ENCODE data around the gene OR7D4. TPM values are rescaled to one million over a fixed set of nuclear protein-coding genes. Genes with fewer than 3 reads are reported as not detected.

The OR7D4 gene
- total RNA-seq, 1 donor from 2014 or later: not detected

GRCh38 chr19:9165261-9165660 is 54.1 kb downstream of the OR7D4 start:
- H3K36me3 ChIP-seq (ENCODE audit: control insufficient read depth, insufficient read depth, low read length): peaks cover 10% of the 10 kb centered on the region
- no peak for DNase-seq (ENCODE audit: low read depth)
- TF ChIP-seq, protein P1, sequence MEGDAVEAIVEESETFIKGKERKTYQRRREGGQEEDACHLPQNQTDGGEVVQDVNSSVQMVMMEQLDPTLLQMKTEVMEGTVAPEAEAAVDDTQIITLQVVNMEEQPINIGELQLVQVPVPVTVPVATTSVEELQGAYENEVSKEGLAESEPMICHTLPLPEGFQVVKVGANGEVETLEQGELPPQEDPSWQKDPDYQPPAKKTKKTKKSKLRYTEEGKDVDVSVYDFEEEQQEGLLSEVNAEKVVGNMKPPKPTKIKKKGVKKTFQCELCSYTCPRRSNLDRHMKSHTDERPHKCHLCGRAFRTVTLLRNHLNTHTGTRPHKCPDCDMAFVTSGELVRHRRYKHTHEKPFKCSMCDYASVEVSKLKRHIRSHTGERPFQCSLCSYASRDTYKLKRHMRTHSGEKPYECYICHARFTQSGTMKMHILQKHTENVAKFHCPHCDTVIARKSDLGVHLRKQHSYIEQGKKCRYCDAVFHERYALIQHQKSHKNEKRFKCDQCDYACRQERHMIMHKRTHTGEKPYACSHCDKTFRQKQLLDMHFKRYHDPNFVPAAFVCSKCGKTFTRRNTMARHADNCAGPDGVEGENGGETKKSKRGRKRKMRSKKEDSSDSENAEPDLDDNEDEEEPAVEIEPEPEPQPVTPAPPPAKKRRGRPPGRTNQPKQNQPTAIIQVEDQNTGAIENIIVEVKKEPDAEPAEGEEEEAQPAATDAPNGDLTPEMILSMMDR (IDR thresholded peaks at IDR 0.05; ENCODE audit: insufficient read depth, low read length, poor library complexity, severe bottlenecking): no peak

DNA sequence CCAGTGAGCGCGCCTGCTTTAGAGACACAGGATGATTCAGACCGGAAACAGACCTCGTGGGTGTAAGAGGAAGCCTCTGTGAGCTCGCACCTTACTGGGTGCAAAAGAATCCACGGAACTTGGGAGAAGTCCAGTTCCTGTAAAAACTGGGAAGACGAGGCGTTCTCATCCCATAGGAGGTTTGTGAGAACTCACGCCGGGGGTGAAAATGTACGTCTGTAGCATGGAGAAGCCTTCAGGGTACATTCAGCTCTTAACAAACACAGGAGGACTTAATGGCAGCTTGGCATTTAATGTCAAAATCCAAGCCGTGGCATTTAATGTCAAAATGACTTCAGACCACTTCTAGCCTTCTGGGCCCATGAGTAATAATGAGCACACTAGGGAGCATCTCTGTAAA is 58.0 kb downstream of the OR7D4 start:
- DNase-seq (ENCODE audit: low read depth): no peak
- TF ChIP-seq, protein P1 (IDR thresholded peaks at IDR 0.05; ENCODE audit: insufficient read depth, low read length, poor library complexity, severe bottlenecking): no peak
- H3K36me3 ChIP-seq (ENCODE audit: control insufficient read depth, insufficient read depth, low read length): peaks cover 16% of the 10 kb centered on the region
- no peak overlapping the region for H3K4me3 ChIP-seq (ENCODE audit: low read depth, low read length)
- no peaks in the 10 kb centered on the region for H3K27me3 ChIP-seq (ENCODE audit: control insufficient read depth, insufficient read depth, low read length)

More at GRCh38 chr19:9165261-9165660, 54.1 kb downstream of the OR7D4 start:
- H3K4me3 ChIP-seq (ENCODE audit: low read depth, low read length): no peak overlapping the region
- H3K27me3 ChIP-seq (ENCODE audit: control insufficient read depth, insufficient read depth, low read length): no peaks in the 10 kb centered on the region

Other genes starting within 250 kb of the OR7D4 start
- 0.34 and 0.50 TPM in 2 replicates for gene MUC16, start 209.2 kb downstream of the OR7D4 start, total RNA-seq
- gene OR1M1, start 132.5 kb downstream of the OR7D4 start, total RNA-seq: not detected in 2 replicates
- not detected in 2 replicates for gene OR7G2, start 112.1 kb downstream of the OR7D4 start, total RNA-seq
- gene OR7G1, start 103.8 kb downstream of the OR7D4 start, total RNA-seq: not detected in 2 replicates
- gene OR7G3, start 92.6 kb downstream of the OR7D4 start, total RNA-seq: not detected in 2 replicates
- gene ZNF317, start 79.2 kb downstream of the OR7D4 start, total RNA-seq: 21.3 and 22.9 TPM in 2 replicates
- 0.41 TPM in 1 of 2 replicates, not detected in the other for gene OR7D2, start 40.6 kb downstream of the OR7D4 start, total RNA-seq
- gene OR7E24, start 31.3 kb upstream of the OR7D4 start, total RNA-seq: not detected in 2 replicates
- gene ZNF699, start 90.2 kb upstream of the OR7D4 start, total RNA-seq: 17.5 and 23.7 TPM in 2 replicates
- 8.2 and 10.9 TPM in 2 replicates for gene ZNF559, start 104.6 kb upstream of the OR7D4 start, total RNA-seq
- gene ZNF177, start 143.4 kb upstream of the OR7D4 start, total RNA-seq: 1.4 and 3.9 TPM in 2 replicates
- 12.2 and 14.2 TPM in 2 replicates for gene ZNF266, start 216.0 kb upstream of the OR7D4 start, total RNA-seq